AG09319 (cell line): ENCODE data around the gene PIP4P1.
"Not testable (repeated sequence)": the region's sequence is repeated elsewhere in the genome, so short reads cannot be mapped to it uniquely, and the experiment has no call there.

Source experiments
- DNase-seq: peaks from one replicate; pipeline ENCODE4 v3.0.0-alpha.2; 2010; ENCODE audit warnings: low read depth; ENCODE audit errors: extremely low read depth
- TF ChIP-seq, protein P1 (sequence below): IDR thresholded peaks from 2 replicates; pipeline ENCODE4 v1.5.1; 2011; ENCODE audit warnings: low read depth, mild to moderate bottlenecking, inconsistent platforms, low read length, moderate library complexity

PIP4P1 gene

DNA sequence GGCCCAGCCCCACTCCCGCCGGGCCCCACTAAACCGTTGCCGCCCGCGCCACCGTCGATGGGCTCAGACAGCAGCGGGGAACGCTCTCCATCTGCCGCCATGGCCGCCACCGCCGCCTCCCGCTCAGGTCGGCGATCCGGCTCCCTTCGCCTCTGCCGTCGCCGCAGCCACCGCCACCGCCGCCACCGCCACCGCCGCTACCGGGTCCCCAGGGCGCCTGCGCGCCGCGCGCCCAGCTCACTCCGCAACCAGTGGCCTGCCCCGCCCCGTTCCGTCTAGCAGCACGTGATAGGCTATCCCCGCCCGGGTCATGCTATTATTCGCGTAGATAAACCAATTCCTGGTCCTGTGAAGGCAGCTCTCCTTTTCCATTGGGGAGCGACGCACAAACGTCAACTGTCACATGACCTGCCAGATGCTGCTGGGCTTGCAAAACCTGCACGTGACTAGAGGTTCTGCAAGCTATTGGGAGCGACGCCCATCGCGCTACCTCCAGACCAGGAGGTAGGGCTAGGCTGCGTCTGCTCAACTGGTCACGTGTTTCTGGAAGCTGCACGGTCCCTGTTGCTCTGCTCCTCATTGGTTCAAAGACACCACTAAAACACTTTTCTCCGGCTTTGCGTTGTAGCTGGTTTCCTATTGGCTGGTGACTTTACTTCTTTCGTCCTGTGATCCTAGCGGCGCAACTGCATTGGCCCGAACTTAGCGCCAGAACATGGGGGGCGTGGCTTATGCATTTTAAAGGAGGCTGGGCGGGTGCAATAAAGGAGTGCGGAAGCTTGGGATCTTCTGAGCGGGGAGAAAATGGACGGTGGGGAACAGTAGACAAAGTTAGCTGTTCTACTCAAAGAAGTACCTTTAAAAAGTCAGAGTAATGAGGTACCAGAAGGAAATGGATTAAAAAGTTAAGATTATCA lies at the start of gene PIP4P1:
TSS of gene PIP4P1 (minus strand) at position 210 of the 917 bp plus-strand sequence. CDS start at position 101, 109 bp downstream.
- TF ChIP-seq, protein P1, sequence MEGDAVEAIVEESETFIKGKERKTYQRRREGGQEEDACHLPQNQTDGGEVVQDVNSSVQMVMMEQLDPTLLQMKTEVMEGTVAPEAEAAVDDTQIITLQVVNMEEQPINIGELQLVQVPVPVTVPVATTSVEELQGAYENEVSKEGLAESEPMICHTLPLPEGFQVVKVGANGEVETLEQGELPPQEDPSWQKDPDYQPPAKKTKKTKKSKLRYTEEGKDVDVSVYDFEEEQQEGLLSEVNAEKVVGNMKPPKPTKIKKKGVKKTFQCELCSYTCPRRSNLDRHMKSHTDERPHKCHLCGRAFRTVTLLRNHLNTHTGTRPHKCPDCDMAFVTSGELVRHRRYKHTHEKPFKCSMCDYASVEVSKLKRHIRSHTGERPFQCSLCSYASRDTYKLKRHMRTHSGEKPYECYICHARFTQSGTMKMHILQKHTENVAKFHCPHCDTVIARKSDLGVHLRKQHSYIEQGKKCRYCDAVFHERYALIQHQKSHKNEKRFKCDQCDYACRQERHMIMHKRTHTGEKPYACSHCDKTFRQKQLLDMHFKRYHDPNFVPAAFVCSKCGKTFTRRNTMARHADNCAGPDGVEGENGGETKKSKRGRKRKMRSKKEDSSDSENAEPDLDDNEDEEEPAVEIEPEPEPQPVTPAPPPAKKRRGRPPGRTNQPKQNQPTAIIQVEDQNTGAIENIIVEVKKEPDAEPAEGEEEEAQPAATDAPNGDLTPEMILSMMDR, result no peak
- DNase-seq, result peak; percentile 100

GRCh38 chr14:20508367-20508766 lies 47.1 kb upstream of the PIP4P1 start:
- DNase-seq, result no peak
- TF ChIP-seq, protein P1, result no peak

GRCh38 chr14:20507537-20507936 lies 46.3 kb upstream of the PIP4P1 start:
- not testable (repeated sequence) for DNase-seq

- not testable (repeated sequence) for DNase-seq
Observed at GRCh38 chr14:20506752-20507151, 45.5 kb upstream of the PIP4P1 start.

- not testable (repeated sequence) for DNase-seq
Observed at GRCh38 chr14:20506276-20506675, 45.0 kb upstream of the PIP4P1 start.

DNA sequence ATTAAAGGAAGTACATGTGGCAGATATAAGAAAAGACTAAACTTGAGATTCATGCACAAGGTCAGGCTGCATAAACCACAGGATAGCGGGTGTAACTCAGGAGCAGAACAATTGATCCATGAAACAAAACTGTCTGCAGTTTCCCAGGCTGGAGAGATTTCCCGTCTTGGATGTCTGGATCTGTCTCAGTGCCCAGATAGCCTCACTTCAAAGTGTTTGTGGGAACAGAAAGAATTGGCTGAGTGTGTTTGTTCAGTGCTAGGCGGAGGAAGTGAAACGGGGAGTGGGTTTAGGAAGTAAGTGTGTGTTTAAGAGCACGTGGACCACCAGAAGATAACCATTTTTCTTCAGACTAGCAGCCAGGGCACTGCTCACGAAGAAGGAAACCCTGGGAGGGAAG lies 42.7 kb upstream of the PIP4P1 start:
- TF ChIP-seq, protein P1, result no peak
- no peak for DNase-seq

DNA sequence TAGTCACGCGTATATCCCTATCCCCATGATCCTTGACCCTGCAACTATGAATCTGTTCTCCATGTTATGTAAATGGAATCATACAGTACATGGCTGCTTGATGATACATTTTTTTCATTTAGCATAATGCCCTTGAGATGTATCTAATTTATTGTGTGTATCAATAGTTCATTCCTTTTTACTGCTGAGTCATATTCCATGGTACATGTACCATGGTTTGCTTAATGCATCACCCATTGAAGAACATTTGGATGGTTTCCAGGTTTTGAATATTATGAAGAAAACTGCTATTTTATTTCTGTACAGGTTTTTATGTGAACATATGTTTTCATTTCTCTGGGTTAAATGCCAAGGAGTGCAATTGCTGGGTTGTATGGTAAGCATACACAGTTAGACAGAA lies 40.1 kb upstream of the PIP4P1 start:
- DNase-seq, result no peak
- TF ChIP-seq, protein P1, result no peak

GRCh38 chr14:20499881-20500280 lies 38.6 kb upstream of the PIP4P1 start:
- DNase-seq, result no peak
- TF ChIP-seq, protein P1, result no peak

GRCh38 chr14:20499108-20499507 lies 37.9 kb upstream of the PIP4P1 start:
- DNase-seq, result no peak
- TF ChIP-seq, protein P1, result no peak
